ENCODE results near the gene TTC39C.

GRCh38 chr18:24114924-24115549 lies 100.5 kb downstream of the TTC39C start:
- no peak for TF ChIP-seq CTCF (IDR thresholded peaks at IDR 0.05)
- peak in 1 of 2 donors; percentile 7 for TF ChIP-seq POLR2A (IDR thresholded peaks at IDR 0.05)
